Retinal pigment epithelial cell (primary cell): ENCODE results near the gene ARHGAP24.

ENCODE experiments used
- DNase-seq: peaks from one replicate; pipeline ENCODE4 v3.0.0-alpha.2; 2010; ENCODE audit warnings: low read depth
- H3K4me3 ChIP-seq: 2 replicates; pipeline ENCODE4 v1.5.1; 2011; ENCODE audit warnings: mild to moderate bottlenecking, low read length, control low read depth, moderate library complexity
- TF ChIP-seq, protein P1 (sequence below): conservative IDR thresholded peaks from 2 replicates; pipeline ENCODE4 v1.5.1; 2011; ENCODE audit warnings: low read depth, low read length, control low read depth, inconsistent platforms

The ARHGAP24 gene

DNA sequence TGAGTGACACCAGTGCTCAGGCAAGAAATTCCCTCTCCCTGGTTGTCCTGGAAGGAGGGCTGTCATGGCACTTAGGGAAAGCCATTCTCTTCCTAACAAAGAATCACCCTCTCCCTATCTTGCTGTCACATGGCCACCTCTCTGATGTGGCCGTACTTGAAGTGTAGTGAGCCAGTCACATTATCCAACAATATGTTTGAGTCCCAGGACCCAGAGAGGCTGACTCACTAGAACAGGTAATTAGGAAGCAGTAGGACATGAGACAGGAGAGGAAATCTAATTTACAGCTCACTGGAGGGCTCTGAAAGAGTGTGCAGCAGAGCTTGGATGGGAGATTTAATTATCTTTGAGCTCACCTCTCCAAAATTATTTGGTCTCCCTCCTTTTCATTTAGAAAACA lies 299.1 kb downstream of the ARHGAP24 start:
- no peak overlapping the region for H3K4me3 ChIP-seq
- DNase-seq = no peak
- TF ChIP-seq, protein P1, sequence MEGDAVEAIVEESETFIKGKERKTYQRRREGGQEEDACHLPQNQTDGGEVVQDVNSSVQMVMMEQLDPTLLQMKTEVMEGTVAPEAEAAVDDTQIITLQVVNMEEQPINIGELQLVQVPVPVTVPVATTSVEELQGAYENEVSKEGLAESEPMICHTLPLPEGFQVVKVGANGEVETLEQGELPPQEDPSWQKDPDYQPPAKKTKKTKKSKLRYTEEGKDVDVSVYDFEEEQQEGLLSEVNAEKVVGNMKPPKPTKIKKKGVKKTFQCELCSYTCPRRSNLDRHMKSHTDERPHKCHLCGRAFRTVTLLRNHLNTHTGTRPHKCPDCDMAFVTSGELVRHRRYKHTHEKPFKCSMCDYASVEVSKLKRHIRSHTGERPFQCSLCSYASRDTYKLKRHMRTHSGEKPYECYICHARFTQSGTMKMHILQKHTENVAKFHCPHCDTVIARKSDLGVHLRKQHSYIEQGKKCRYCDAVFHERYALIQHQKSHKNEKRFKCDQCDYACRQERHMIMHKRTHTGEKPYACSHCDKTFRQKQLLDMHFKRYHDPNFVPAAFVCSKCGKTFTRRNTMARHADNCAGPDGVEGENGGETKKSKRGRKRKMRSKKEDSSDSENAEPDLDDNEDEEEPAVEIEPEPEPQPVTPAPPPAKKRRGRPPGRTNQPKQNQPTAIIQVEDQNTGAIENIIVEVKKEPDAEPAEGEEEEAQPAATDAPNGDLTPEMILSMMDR = no peak

DNA sequence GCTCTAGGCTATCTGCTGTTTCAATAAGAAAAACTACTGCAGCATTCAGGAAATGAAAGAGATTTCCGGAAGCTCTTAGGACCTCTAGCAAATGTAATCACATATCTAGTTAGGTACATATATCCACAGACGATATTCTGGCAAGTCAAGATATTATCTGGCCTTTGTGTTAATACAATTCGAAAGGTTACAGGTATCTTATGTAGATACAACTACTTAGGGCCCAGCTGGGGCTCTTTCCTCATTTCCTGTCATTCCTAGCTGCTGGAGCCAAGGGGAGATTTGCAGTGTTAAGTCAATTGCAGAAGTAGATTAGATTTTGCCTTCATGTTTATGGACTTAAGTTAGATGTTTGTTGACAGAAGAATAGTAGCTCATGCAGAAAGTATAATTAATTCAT lies 299.5 kb downstream of the ARHGAP24 start:
- H3K4me3 ChIP-seq = no peak overlapping the region
- no peak for DNase-seq
- TF ChIP-seq, protein P1 = no peak

DNA sequence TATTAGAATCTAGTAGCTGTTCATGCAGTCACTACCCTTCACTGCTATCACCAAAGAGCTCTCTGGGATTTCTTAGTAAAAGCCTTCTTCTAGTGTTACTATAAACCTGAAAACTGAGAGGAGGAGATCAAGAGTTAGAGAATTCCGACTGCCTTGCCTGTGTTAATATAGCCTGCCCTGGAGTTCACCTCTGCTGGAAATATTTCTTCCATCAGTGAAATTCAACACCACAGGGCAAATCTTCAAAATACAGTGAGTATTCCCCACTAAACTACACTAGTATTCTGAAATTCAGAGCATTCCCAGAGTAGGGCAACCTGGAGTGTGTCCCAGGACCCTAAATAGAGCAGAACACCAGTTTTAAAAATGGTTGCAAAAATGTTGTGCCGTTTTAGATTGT lies 301.1 kb downstream of the ARHGAP24 start:
- no peak overlapping the region for H3K4me3 ChIP-seq
- DNase-seq = no peak
- TF ChIP-seq, protein P1 = no peak

DNA sequence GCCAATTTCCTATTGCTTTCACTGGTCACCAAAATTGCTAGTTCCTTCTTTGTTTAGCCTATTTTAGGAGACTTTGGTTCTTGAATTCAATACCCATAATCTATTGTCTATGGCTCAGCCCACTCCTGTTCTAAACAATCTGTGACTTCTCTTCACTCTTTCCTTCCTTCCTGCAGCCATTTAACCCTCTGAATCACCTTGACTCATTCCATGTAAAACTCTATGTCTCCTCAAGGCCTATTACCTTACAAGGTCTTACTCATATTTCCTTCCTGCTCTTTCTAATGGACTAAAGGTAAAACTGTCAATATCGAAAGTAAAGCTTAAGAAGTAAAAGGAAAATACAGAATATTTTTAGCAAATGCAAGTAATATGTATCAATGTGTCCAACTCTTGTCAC lies 301.6 kb downstream of the ARHGAP24 start:
- DNase-seq = no peak
- TF ChIP-seq, protein P1 = no peak
- no peak overlapping the region for H3K4me3 ChIP-seq

DNA sequence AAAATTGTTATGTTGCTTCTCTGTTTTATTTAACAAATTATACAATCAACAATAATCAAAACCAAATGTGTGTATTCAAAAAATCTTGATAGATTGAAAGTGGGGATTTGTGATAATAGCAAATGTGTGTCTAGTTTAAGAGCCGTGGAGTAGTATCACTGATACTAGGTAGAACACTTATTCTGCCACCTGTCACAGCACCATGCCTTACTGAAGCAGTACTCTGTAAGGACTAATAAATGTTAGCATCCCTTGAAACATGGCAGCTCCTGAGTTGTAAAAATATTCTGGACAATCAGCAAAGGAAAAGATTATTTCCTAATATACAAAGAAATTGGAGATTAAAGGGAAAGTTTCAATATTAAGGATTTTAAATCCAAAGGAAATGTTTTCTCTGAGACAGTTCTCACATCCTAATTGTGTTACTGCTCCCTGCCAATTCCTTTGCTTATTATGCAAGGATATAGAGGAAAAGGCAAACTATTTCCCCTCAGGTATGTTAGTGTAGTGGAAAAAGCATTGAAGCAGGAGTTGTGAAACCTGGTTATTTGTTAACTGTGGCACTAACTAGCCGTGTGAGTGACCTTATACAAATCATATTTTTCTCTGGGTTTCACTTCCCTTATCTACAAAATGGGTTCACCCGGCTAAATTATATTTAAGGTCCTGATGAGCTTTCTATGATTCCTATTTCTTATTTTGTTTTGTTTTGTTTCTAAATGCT lies 303.1 kb downstream of the ARHGAP24 start:
- DNase-seq = no peak
- TF ChIP-seq, protein P1 = no peak
- H3K4me3 ChIP-seq = no peak overlapping the region

DNA sequence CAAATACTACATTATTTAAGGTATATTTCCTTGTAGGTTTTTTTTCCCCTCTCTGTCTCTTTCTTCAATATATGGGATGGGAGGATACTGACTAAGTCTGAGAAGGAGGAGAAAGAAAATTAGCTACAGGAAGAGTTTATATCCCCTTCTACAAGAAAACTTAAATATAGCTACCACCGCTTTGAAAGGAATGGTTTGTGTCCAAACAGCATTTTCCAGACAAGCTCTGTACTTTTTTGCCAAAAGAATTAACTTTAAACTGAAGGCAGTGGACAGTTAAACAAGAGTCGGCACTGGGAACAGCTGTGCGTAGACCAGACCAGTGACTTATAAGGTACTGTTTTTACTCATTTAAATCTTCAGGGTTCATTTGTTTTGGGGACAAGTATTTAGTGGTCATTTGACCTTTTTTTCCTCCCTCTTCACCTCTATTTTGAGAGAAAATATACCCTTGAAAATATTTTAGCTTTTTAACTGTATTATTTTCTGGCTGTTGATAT lies 303.7 kb downstream of the ARHGAP24 start:
- TF ChIP-seq, protein P1 = no peak
- no peak overlapping the region for H3K4me3 ChIP-seq
- no peak for DNase-seq

DNA sequence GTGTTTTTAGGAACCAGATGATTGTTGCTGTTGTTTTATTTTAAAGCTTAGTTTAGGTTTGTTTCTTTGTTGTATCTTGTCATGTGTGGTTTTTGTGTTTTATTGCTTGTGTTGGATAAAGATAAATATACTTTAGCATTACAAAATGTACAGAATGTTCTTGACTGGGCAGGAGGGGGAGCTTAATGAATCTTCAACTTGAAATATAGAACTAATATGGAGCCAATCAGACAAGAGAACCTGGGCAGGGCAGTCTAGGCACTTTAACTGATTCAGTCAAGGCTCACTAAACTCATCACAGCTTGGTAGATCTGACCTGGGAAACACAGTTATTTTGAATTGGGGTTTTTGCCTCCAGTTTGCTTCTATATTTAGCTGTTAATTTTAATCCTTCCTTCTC lies 304.2 kb downstream of the ARHGAP24 start:
- DNase-seq = no peak
- H3K4me3 ChIP-seq = no peak overlapping the region
- TF ChIP-seq, protein P1 = no peak
